Ectodermal cell (in vitro differentiated cells): Measurements from ENCODE around the gene ALS2CL.

ENCODE experiments used
- H3K27ac ChIP-seq: 2 replicates; pipeline ENCODE4 v1.7.0; 2013; ENCODE audit warnings: mild to moderate bottlenecking, low read depth, low read length; ENCODE audit not compliant: insufficient read depth, poor library complexity, severe bottlenecking
- H3K27me3 ChIP-seq: 2 replicates; pipeline ENCODE4 v1.7.0; 2013; ENCODE audit warnings: mild to moderate bottlenecking, low read length; ENCODE audit not compliant: insufficient read depth, control insufficient read depth, poor library complexity, severe bottlenecking
- H3K36me3 ChIP-seq: one replicate; pipeline ENCODE4 v1.7.0; 2013; ENCODE audit warnings: low read length; ENCODE audit not compliant: control insufficient read depth, insufficient read depth
- H3K4me1 ChIP-seq: one replicate; pipeline ENCODE4 v1.7.0; 2013; ENCODE audit warnings: low read length; ENCODE audit not compliant: control insufficient read depth, insufficient read depth
- H3K4me3 ChIP-seq: 2 replicates; pipeline ENCODE4 v1.7.0; 2013; ENCODE audit warnings: low read depth, low read length, control low read depth; ENCODE audit not compliant: insufficient read depth
- H3K9me3 ChIP-seq: 2 replicates; pipeline ENCODE4 v1.7.0; 2013; ENCODE audit warnings: mild to moderate bottlenecking, low read length, moderate library complexity; ENCODE audit not compliant: control insufficient read depth
- WGBS, 2 experiments: methylation state at CpG; one replicate each; pipeline ENCODE4 v1.1.7; 2013; ENCODE audit warnings: missing lambda C conversion rate in 2 of 2; 5-methylcytosine and 5-hydroxymethylcytosine counted together

ALS2CL gene

GRCh38 chr3:46730819-46731218, 37.3 kb upstream of the ALS2CL start:
- Histone ChIP-seq H3K27ac (no peak overlapping the region), H3K4me3 (no peak overlapping the region), H3K4me1 (no peaks in the 10 kb centered on the region), H3K27me3 (no peaks in the 10 kb centered on the region), H3K36me3 (no peaks in the 10 kb centered on the region), H3K9me3 (no peaks in the 10 kb centered on the region)
- WGBS, 2 experiments, result 86% methylated on average over 1 of the region's 2 CpGs; no CpG with 5 or more reads in 1 of the 2 experiments

GRCh38 chr3:46729038-46729437, 35.6 kb upstream of the ALS2CL start:
- H3K4me1 ChIP-seq, result no peaks in the 10 kb centered on the region
- 78 to 85% methylated on average over 4 of the region's 4 CpGs for WGBS, 2 experiments
- no peak overlapping the region for H3K27ac ChIP-seq
- no peaks in the 10 kb centered on the region for H3K36me3 ChIP-seq
- H3K9me3 ChIP-seq, result no peaks in the 10 kb centered on the region
- no peak overlapping the region for H3K4me3 ChIP-seq
- H3K27me3 ChIP-seq, result no peaks in the 10 kb centered on the region

GRCh38 chr3:46725621-46726314, 32.3 kb upstream of the ALS2CL start:
- Histone ChIP-seq H3K4me3 (no peak overlapping the region), H3K4me1 (no peaks in the 10 kb centered on the region), H3K27me3 (no peaks in the 10 kb centered on the region), H3K27ac (no peak overlapping the region), H3K36me3 (no peaks in the 10 kb centered on the region), H3K9me3 (no peaks in the 10 kb centered on the region)
- WGBS, 2 experiments, result 86 to 92% methylated on average over 6 of the region's 6 CpGs

- no peak overlapping the region for H3K27ac ChIP-seq
- H3K9me3 ChIP-seq, result no peaks in the 10 kb centered on the region
- no peaks in the 10 kb centered on the region for H3K36me3 ChIP-seq
- no peaks in the 10 kb centered on the region for H3K27me3 ChIP-seq
- WGBS, 2 experiments, result 97 to 98% methylated on average over 4 of the region's 4 CpGs
- no peaks in the 10 kb centered on the region for H3K4me1 ChIP-seq
- H3K4me3 ChIP-seq, result no peak overlapping the region
Measured at GRCh38 chr3:46724424-46724823, 30.9 kb upstream of the ALS2CL start.

- no peaks in the 10 kb centered on the region for H3K9me3 ChIP-seq
- no peaks in the 10 kb centered on the region for H3K36me3 ChIP-seq
- H3K4me1 ChIP-seq, result no peaks in the 10 kb centered on the region
- no peaks in the 10 kb centered on the region for H3K27me3 ChIP-seq
- 89 to 94% methylated on average over 5 of the region's 5 CpGs for WGBS, 2 experiments
- no peak overlapping the region for H3K27ac ChIP-seq
- no peak overlapping the region for H3K4me3 ChIP-seq
Measured at GRCh38 chr3:46722443-46722842, 29.0 kb upstream of the ALS2CL start.

GRCh38 chr3:46721009-46721408, 27.5 kb upstream of the ALS2CL start:
- Histone ChIP-seq H3K27me3 (no peaks in the 10 kb centered on the region), H3K9me3 (no peaks in the 10 kb centered on the region), H3K4me3 (no peak overlapping the region), H3K36me3 (no peaks in the 10 kb centered on the region), H3K4me1 (no peaks in the 10 kb centered on the region), H3K27ac (no peak overlapping the region)
- 94 to 98% methylated on average over 2 of the region's 2 CpGs for WGBS, 2 experiments

- Histone ChIP-seq H3K9me3 (no peaks in the 10 kb centered on the region), H3K27me3 (no peaks in the 10 kb centered on the region), H3K4me1 (no peaks in the 10 kb centered on the region), H3K4me3 (no peak overlapping the region), H3K27ac (no peak overlapping the region), H3K36me3 (no peaks in the 10 kb centered on the region)
- WGBS, 2 experiments, result 81 to 89% methylated on average over 3 to 4 of the region's 4 CpGs
Measured at GRCh38 chr3:46719735-46720271, 26.3 kb upstream of the ALS2CL start.

GRCh38 chr3:46719044-46719565, 25.6 kb upstream of the ALS2CL start:
- H3K9me3 ChIP-seq, result no peaks in the 10 kb centered on the region
- no peak overlapping the region for H3K4me3 ChIP-seq
- WGBS, 2 experiments, result 89 to 98% methylated on average over 2 of the region's 2 CpGs
- H3K27me3 ChIP-seq, result no peaks in the 10 kb centered on the region
- no peaks in the 10 kb centered on the region for H3K36me3 ChIP-seq
- H3K4me1 ChIP-seq, result no peaks in the 10 kb centered on the region
- no peak overlapping the region for H3K27ac ChIP-seq

GRCh38 chr3:46717447-46718231, 24.2 kb upstream of the ALS2CL start, which contains the start of gene PRSS50:
Gene PRSS50 (minus strand): TSS chr3:46717869. CDS start chr3:46717824, 45 bp downstream.
- Histone ChIP-seq H3K27ac (no peak within 1 kb of the TSS), H3K9me3 (no peaks in the 10 kb centered on the region), H3K4me1 (no peaks in the 10 kb centered on the region), H3K36me3 (no peaks in the 10 kb centered on the region), H3K27me3 (no peaks in the 10 kb centered on the region), H3K4me3 (no peak within 1 kb of the TSS)
- WGBS, 2 experiments, result 93 to 94% methylated on average over 61 of the region's 61 CpGs
